GM12801 (cell line): ENCODE results near the gene MCMBP.

ENCODE experiments used
- CTCF ChIP-seq: IDR thresholded peaks from one replicate; pipeline ENCODE4 v1.5.1; 2011; ENCODE audit warnings: control low read depth; ENCODE audit not compliant: insufficient read length; ENCODE audit errors: extremely low read depth

The MCMBP gene

GRCh38 chr10:119896937-119897770 is 24.5 kb upstream of the MCMBP start:
- TF ChIP-seq CTCF = no peak

DNA sequence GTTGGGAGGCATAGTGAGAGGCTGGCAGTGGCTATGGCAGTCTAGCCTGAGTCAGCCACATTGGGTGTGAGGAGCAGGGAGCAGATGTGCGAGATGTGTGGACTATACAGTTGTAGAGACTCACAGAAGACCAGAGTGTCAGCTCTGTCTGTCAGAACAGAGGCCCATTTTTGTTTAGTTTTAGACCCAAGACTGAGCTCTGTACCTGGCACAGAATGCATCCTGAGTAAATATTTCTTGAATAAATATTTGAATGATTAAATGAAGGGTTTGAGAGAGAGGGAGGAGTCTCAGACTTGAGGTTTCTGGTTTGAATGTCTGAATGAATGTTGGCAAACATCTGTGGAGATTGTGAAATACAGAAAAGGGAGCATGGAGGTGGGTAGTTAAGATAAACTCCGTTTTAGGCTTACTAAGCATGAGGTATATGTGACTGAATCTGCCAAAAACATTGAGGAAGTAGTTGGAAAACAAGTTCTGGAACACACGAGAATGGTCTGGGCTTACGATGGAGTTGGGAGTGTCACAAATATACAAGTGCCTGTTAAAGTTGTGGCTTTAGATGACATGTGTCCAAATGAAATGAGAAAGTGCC is 23.5 kb upstream of the MCMBP start:
- TF ChIP-seq CTCF = no peak

GRCh38 chr10:119893845-119894427 is 21.3 kb upstream of the MCMBP start:
- no peak for TF ChIP-seq CTCF

DNA sequence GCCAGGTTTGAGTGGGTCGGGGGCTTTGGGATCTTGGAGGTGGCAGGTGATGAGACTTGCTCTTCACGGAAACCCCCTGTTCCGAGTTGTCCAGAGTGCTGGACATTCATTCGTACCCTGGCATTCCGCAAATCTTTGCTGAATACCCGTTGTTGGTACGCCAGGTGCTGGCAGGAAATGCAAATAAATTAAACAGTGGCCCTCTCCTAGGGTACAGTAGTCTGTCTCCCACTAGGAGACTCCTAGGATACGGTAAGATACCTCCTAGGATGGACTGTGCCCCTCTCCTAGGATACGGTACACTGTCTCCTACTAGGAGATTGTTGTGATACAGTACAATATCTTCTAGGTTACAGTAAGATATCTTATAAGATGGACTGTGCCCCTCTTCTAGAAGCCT is 20.4 kb upstream of the MCMBP start:
- TF ChIP-seq CTCF = no peak

DNA sequence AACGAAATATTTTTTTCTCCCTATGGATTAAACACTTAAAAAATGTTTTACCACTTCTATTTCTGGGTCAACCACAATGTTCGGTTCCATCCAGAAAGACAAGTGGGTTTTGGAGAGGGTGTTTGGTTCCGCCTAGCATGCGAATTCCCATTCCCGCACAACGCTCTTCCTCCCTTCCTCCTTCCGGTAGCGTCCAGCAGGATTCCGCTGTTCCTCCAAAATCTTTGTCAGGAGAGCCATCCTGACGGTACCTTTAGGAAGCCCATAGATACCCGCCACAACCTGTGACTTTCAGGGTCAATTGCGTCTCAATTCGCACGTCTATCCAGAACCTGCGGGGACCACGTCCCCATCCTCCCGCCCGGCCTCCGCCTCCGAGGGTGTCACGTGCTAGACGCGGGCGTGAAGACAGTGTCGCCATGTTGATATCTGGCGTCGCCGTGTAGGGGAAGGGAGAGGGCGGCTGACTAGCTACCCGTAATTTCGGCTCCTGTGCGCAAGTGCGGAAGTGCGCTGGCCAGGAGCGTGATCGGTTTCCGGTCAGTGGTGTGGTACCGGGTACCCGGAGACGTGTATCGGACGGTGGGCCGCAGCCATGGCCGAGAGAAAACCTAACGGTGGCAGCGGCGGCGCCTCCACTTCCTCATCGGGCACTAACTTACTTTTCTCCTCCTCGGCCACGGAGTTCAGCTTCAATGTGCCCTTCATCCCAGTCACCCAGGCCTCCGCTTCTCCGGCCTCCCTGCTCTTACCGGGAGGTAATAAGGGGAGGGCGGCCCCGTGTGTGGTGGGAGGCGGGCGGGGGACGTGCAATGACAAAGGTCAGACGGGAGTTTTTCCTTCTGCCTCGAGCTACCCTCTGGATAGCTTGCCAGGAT is 19.8 kb upstream of the MCMBP start, which contains the start of gene SEC23IP:
Gene SEC23IP, plus strand, starts transcription at position 543 of the 878 bp plus-strand sequence. Its CDS starts 53 bp downstream, at position 596.
- no peak for TF ChIP-seq CTCF

DNA sequence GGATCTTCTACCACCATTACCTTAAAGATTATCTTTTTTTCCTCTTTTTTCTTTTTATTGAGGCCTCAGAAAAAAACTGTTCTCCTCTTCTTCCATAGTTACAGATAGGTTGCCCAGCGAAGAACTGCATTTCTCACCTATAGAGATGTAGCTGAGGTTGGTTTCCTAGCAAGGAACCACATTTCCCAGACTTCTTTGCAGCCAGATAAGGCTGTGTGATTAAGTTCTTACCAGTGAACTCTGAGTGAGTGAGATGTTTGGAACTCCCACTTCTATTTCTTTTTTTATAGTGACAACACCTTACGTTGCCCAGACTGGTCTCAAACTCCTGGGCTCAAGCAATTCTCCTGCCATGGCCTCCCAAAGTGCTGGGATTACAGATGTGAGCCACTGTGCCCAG is 5.9 kb upstream of the MCMBP start:
- TF ChIP-seq CTCF = no peak
